ENCODE data around the gene NLN.

GRCh38 chr5:65823204-65823603 lies 101.2 kb downstream of the NLN start:
- TF ChIP-seq CTCF (IDR thresholded peaks at IDR 0.05) (no peak), POLR2A (IDR thresholded peaks at IDR 0.05) (no peak)

Data from adrenal gland (tissue), 5 donors.